ENCODE data around the gene LAMC3. TPM values are rescaled to one million over a fixed set of nuclear protein-coding genes. Genes with fewer than 3 reads are reported as not detected.
"Not testable (repeated sequence)": the region's sequence is repeated elsewhere in the genome, so short reads cannot be mapped to it uniquely, and the experiment has no call there.

Gene LAMC3
- total RNA-seq, 2 donors from 2014 or later = not detected

DNA sequence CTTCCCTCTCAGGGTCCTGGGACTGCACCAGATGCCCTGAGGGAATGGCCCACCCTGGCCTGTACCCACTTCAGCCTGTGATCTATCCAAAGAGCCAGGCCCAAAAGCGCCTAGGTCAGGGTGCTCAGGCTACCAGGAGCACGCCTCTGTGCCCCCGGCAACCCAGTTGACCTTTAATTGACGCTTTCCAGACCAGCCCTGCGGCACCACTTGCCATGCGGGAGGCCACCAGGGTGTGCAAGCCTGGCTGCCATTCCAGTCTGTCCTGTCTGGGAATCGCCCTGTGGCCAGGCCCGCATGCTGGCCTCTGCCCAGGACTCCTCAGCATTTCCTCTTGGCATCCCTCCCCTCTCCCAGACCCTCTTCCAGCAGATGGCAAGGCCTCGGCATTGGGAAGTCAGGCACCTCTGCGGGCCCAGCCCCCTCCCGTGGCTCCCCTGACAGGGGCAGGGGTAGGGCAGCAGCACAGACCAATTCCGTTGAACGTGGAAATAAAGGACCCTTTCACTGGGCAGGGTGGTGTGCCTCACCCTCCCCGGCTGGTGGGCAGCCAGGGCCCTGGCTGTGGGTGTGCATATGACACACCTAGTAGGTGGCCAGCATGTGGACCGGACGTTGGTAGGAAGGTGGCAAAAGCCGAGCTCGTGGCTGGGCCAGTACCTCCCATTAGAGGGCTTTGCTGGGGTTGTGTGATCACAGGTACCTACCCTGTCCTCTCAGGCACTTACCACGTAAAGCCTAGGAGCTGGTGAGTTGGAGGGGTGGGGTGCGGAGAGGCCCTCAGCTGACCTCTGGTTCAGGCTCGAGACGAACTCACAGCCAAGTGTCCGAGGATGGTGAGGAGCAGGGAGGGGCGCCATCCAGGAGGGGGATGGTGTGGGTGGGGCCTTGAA is 83.8 kb downstream of the LAMC3 start:
- peaks cover 3 to 5% of the 10 kb centered on the region in 2 donors for H3K4me1 Mint-ChIP-seq (ENCODE audit: low read depth in 2 of 2)
- no peaks in the 10 kb centered on the region for H3K36me3 Mint-ChIP-seq
- no peak overlapping the region for H3K4me3 Mint-ChIP-seq
- ATAC-seq = no peak
- peaks cover 20 to 27% of the 10 kb centered on the region in 2 donors for H3K27me3 Mint-ChIP-seq
- DNase-seq (ENCODE audit: low spot score) = no peak
- no peaks in the 10 kb centered on the region for H3K9me3 Mint-ChIP-seq
- no peak overlapping the region for H3K27ac Mint-ChIP-seq

DNA sequence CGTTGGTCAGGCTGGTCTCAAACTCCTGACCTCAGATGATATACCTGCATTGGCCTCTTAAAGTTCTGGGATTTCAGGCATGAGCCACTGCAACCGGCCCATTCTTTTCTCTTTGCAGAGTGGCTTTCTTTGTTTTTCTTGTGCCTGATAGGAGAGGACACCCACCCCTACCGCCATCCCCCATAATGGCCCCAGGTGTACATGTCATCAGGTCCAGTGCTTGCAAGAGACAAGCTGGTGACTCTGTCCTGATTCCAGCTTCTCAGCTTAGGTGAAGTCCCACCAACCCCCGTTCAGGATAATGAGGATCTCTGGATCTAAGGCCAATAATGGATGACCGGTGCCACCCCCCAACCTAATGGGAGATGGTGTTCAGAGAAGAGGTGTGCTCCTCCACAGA is 85.0 kb downstream of the LAMC3 start:
- DNase-seq (ENCODE audit: low spot score) = no peak
- ATAC-seq = no peak
- H3K9me3 Mint-ChIP-seq = no peaks in the 10 kb centered on the region
- no peaks in the 10 kb centered on the region for H3K36me3 Mint-ChIP-seq
- H3K4me1 Mint-ChIP-seq (ENCODE audit: low read depth in 2 of 2) = peaks cover 3 to 5% of the 10 kb centered on the region in 2 donors
- H3K27ac Mint-ChIP-seq = no peak overlapping the region
- H3K27me3 Mint-ChIP-seq = peaks cover 21 to 27% of the 10 kb centered on the region in 2 donors
- no peak overlapping the region for H3K4me3 Mint-ChIP-seq

DNA sequence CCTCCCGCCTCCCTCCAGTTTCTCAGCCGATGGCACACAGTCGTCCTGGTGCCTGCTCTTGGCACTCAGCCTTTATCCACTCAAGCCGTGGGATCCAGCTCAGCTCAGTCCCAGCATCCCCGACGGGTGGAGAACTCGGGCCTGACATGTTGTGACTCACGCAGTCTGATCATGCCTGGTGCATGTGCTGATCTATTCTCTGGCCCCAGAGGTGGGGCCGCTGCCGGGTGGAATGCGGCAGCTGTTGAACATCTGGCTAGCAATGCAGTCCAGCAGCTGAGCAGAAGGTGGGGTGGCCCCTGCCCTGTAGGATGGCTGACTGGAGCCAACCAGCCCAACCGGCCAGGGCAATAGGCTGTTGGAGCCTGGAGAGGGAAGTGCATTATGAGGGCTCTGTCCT is 85.6 kb downstream of the LAMC3 start:
- H3K27me3 Mint-ChIP-seq = peaks cover 23 to 27% of the 10 kb centered on the region in 2 donors
- ATAC-seq (no peak), DNase-seq (ENCODE audit: low spot score) (no peak)
- H3K27ac Mint-ChIP-seq = no peak overlapping the region
- no peak overlapping the region for H3K4me3 Mint-ChIP-seq
- H3K4me1 Mint-ChIP-seq (ENCODE audit: low read depth in 2 of 2) = peaks cover 3 to 5% of the 10 kb centered on the region in 2 donors
- H3K9me3 Mint-ChIP-seq = no peaks in the 10 kb centered on the region
- no peaks in the 10 kb centered on the region for H3K36me3 Mint-ChIP-seq

DNA sequence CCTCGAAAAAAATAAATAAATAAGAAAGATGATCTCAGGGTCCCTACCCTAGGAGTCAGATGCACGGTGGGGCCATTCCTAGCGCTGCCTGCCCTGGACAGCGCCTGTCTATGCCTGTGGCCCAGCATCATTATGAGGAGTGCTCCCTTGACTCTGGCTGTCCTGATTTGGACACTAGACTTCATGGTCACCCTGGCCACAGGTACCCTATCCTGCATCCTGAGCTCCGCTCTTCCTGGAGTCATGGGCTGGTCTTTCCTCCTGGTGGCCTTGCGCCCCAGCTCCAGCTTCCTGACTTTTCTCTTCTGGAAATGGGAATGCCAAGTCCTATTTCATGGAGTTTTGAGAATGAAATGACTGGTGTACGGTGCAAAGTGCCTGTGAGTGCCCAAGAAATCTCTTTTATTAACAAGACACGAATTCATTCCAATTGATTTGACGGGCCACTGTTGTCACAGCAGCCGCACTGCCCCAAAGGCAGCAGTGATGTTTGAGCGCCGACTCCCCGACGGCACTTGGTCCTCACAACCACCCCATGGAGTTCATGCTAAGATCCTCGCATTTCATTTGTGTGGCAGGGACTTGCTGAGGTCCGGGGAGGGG is 86.8 kb downstream of the LAMC3 start:
- Mint-ChIP-seq H3K4me1 (ENCODE audit: low read depth in 2 of 2) (peaks cover 3 to 5% of the 10 kb centered on the region in 2 donors), H3K9me3 (no peaks in the 10 kb centered on the region), H3K27me3 (peaks cover 23 to 27% of the 10 kb centered on the region in 2 donors), H3K4me3 (peak overlapping the region; percentile 32), H3K36me3 (no peaks in the 10 kb centered on the region), H3K27ac (no peak overlapping the region)
- ATAC-seq = no peak
- DNase-seq (ENCODE audit: low spot score) = no peak

DNA sequence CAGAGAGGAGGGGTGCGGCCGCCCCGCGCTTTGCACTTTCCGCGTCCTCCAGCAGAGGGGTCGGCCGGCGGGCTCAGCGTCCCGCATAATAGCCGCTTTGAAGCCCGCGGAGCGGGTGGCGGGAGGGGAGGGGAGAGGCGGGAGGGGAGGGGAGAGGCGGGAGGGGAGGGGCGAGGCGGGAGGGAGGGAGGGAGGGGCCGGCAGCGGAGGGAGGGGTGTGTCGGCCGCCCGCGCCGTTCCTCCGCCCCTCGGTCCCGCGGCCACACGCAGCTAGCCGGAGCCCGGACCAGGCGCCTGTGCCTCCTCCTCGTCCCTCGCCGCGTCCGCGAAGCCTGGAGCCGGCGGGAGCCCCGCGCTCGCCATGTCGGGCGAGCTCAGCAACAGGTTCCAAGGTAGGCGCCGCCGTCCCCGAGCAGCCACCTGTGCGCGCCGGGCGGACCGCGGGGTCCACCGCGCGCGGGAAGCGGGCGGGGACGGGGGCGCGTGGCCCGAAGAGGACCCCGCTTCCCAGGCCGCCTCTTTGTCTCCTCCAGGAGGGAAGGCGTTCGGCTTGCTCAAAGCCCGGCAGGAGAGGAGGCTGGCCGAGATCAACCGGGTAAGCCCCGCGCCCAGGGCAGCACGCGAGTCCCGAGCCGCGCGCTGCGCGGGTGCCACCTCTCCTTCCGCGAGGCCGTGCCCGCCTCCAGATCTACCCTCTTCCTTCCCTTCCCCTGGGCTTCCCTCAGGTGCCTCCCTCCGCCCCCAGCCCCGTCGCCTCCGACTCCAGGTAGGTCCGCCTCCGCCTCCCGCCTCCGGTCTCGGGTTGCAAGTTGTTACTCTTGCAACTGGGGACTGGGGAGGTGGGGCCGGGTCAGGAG is 87.5 kb downstream of the LAMC3 start, which contains the start of gene AIF1L:
Gene AIF1L, plus strand, starts transcription at position 263 of the 857 bp plus-strand sequence. Its CDS starts 99 bp downstream, at position 362.
- no peaks in the 10 kb centered on the region for H3K9me3 Mint-ChIP-seq
- peaks cover 3 to 5% of the 10 kb centered on the region in 2 donors for H3K4me1 Mint-ChIP-seq (ENCODE audit: low read depth in 2 of 2)
- H3K4me3 Mint-ChIP-seq = peak within 1 kb of the TSS; percentile 32
- no peaks in the 10 kb centered on the region for H3K36me3 Mint-ChIP-seq
- ATAC-seq = peak in 1 of 2 donors; percentile 9
- DNase-seq (ENCODE audit: low spot score) = no peak
- H3K27ac Mint-ChIP-seq = no peak within 1 kb of the TSS
- H3K27me3 Mint-ChIP-seq = peaks cover 23 to 27% of the 10 kb centered on the region in 2 donors

DNA sequence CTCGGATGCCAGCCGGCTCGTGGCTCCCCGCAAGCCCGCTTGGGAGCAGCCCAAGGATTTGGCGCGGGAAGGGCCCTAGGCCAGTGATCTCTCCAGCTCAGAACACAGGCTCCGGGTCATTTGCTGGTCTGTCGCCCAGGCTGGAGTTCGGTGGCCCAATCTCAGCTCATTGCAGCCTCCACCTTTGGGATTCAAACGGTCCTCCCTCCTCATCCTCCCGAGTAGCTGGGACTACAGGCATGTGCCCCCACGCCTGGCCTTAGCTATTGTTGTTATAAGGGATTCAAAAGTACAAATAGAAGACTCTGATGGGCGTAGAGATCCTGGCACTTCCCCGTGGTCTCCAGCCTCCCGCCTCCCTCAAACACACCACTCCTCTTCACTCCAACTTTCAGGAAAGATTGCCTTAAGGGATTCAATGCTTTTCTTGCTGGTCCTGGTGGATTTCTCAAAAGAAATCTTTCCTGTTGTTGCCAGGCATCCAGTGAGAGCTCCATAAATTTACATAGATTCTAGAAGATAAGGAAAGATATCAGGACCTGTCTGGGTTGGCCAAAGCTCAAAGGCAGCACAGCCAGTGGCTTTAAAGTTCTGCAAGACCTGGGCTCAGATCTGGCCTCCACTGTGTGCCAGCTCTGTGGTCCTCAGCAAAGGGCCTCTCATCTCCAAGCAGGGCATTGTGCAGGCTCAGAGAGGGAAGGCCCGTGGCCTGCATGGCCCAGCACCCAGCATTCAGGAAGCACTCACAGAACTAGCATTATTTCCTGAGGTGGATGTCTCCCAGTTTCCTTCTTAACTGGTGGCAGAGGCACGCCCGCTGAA is 88.4 kb downstream of the LAMC3 start:
- Mint-ChIP-seq H3K4me1 (ENCODE audit: low read depth in 2 of 2) (peaks cover 3 to 5% of the 10 kb centered on the region in 2 donors), H3K4me3 (no peak overlapping the region), H3K9me3 (no peaks in the 10 kb centered on the region), H3K27ac (no peak overlapping the region), H3K27me3 (peaks cover 23 to 27% of the 10 kb centered on the region in 2 donors), H3K36me3 (no peaks in the 10 kb centered on the region)
- no peak for ATAC-seq
- DNase-seq (ENCODE audit: low spot score) = no peak

DNA sequence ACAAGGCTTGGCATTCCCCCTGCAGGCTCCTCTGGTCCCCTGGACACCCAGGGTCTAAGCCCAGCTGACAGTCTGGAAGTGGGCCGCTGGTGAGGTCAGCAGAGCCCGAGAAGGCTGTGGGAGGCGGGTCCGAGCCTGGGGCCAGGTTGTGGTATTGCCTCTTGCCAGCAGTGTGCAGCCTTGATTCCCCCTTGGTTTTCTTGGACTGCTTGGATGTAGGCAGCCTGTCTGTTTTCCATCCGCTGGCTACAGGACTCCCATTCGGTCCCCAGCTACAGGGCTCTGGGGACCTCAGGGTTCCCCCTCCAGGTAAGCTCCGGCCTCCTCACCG is 88.9 kb downstream of the LAMC3 start:
- Mint-ChIP-seq H3K27ac (no peak overlapping the region), H3K9me3 (no peaks in the 10 kb centered on the region), H3K27me3 (peaks cover 23 to 27% of the 10 kb centered on the region in 2 donors), H3K4me1 (ENCODE audit: low read depth in 2 of 2) (peaks cover 3 to 5% of the 10 kb centered on the region in 2 donors), H3K4me3 (no peak overlapping the region), H3K36me3 (no peaks in the 10 kb centered on the region)
- DNase-seq (ENCODE audit: low spot score) (no peak), ATAC-seq (no peak)

DNA sequence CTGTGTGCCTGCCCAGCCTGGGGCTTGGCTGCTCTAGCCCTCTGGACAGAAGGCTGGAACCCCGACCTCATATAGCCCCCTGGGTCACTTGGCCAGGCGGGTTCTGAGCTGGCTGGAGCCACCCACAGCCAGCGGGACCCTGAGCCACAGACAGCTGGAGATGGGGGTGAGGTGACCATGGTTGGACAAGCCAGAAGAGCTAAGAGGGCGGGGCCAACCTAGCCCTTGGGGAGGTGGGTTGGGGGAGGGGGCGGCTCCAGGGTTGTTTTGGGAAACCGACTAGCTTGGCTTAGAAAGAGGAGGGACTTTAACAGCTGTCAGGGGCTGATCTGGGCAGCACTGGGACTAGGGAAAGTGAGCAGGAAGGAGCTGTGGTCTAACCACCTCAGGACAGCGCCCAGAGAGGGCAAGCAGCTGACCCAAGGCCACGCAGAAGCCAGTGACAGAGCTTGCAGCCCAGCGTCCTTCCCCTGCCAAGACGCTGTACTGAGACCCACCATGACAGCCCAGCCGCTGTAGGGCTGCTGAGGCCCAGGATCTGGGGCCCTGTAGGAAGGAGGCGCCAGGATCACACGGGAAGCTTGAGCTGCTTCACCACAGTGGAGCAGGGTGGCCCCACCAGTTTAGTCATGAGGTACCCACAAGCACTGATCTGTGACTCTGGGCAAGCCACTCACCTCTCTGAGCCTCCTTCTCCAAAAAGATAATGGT is 89.6 kb downstream of the LAMC3 start:
- no peak for DNase-seq (ENCODE audit: low spot score)
- H3K4me1 Mint-ChIP-seq (ENCODE audit: low read depth in 2 of 2) = peaks cover 3 to 5% of the 10 kb centered on the region in 2 donors
- H3K27me3 Mint-ChIP-seq = peaks cover 23 to 27% of the 10 kb centered on the region in 2 donors
- no peaks in the 10 kb centered on the region for H3K36me3 Mint-ChIP-seq
- no peak overlapping the region for H3K4me3 Mint-ChIP-seq
- ATAC-seq = no peak
- H3K27ac Mint-ChIP-seq = no peak overlapping the region
- H3K9me3 Mint-ChIP-seq = no peaks in the 10 kb centered on the region

DNA sequence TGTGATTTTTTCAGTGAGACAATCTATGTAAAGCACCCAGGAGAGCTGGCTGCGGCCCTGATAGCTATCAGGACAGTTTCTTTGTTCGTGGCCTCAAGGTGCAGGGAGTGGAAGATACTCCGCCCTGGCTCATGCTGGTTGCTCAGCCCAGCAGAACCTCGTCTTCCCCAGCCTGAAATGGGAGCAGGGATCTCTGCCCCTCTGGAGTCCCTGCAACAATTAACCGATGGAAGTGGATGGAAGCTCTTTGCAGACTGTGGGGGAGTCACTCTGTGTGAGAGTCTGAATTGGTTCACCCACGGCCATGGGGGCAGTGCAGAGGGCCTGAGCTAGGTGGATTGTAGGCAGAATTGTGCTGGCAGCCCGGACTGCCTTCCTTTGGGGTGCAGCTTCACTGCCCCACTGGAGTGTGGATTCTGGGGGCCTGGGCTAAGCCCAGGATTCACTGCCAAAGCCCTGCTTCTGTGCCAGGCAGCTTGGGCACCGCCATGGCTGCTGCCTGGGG is 90.2 kb downstream of the LAMC3 start:
- Mint-ChIP-seq H3K4me3 (no peak overlapping the region), H3K9me3 (no peaks in the 10 kb centered on the region), H3K27ac (no peak overlapping the region), H3K36me3 (no peaks in the 10 kb centered on the region), H3K4me1 (ENCODE audit: low read depth in 2 of 2) (peaks cover 3 to 5% of the 10 kb centered on the region in 2 donors), H3K27me3 (peaks cover 21 to 24% of the 10 kb centered on the region in 2 donors)
- ATAC-seq (no peak), DNase-seq (ENCODE audit: low spot score) (no peak)

DNA sequence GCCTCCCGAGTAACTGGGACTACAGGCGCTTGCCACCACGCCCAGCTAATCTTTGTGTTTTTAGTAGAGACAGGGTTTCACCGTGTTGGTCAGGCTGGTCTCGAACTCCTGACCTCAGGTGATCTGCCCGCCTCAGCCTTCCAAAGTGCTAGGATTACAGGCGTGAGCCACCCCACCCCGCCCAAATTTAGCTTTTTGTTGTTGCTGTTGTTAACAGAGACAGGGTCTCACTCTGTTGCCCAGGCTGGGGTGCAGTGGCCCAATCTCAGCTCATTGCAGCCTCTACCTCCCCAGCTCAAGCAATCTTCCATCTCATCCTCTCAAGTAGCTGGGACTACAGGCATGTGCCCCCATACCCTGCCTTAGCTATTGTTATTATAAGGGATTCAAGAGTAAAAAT is 90.9 kb downstream of the LAMC3 start:
- H3K27ac Mint-ChIP-seq; H3K4me3 Mint-ChIP-seq; DNase-seq (ENCODE audit: low spot score); ATAC-seq; H3K9me3 Mint-ChIP-seq; H3K4me1 Mint-ChIP-seq (ENCODE audit: low read depth in 2 of 2); H3K36me3 Mint-ChIP-seq: not testable (repeated sequence)
- H3K27me3 Mint-ChIP-seq = peaks cover 17% of the 10 kb centered on the region in 2 donors

DNA sequence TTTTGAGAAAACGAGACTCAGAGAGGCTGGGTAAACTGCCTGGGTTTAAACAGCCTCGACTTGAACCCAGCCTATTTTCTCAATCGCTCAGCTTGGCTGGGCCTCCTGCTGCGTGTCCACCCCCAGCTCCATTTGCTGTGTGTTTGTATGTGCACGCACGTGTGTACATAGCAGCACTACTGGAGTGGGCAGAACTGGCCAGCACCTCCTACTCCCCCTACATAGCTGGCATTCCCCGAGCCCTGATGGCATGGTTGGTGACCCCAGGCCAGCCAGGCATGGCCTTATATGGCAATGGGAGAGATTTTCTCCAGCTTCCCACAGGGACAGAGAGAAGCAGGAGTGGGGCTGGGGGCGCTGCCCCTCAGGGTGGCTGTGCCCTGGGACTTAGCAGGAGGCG is 91.5 kb downstream of the LAMC3 start:
- Mint-ChIP-seq H3K9me3 (no peaks in the 10 kb centered on the region), H3K27ac (no peak overlapping the region), H3K4me3 (no peak overlapping the region), H3K4me1 (ENCODE audit: low read depth in 2 of 2) (peaks cover 3 to 5% of the 10 kb centered on the region in 2 donors), H3K36me3 (no peaks in the 10 kb centered on the region), H3K27me3 (peaks cover 15 to 17% of the 10 kb centered on the region in 2 donors)
- DNase-seq (ENCODE audit: low spot score) = no peak
- ATAC-seq = no peak

DNA sequence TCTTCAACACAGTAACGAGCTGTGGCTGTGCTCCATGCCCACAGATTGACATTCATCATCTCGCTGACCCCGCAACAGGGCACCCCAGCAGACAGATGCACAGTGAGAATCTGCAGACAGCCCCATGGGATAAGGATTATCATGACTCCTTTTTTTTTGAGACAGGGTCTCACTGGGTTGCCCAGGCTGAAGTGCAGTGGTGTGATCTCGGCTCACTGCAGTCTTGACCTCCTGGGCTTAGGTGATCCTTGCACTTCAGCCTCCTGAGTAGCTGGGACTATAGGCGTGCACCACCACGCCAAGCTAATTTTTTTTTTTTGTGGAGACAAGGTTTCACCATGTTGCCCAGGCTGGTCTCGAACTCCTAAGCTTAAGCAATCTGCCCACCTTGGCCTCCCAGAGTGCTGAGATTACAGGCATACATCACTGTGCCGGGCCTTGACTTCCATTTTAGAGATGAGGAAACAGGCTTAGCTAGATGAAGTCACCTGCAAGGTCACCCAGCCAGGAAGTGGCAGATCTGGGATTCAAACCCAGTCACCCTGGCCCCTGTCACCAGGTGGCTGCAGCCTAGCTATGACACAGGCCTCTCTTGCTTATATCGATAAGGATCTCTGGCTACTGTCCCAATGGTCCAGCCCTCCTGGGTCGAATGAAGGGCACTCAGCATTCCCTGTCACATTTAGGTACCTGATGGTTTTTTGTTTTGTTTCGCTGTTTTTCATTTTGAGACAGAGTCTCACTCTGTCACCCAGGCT is 92.4 kb downstream of the LAMC3 start:
- peaks cover 8 to 14% of the 10 kb centered on the region in 2 donors for H3K27me3 Mint-ChIP-seq
- H3K9me3 Mint-ChIP-seq = no peaks in the 10 kb centered on the region
- H3K4me1 Mint-ChIP-seq (ENCODE audit: low read depth in 2 of 2) = peaks cover 0 to 5% of the 10 kb centered on the region in 2 donors
- H3K36me3 Mint-ChIP-seq = no peaks in the 10 kb centered on the region
- H3K4me3 Mint-ChIP-seq = no peak overlapping the region
- DNase-seq (ENCODE audit: low spot score) (no peak), ATAC-seq (no peak)
- H3K27ac Mint-ChIP-seq = no peak overlapping the region
